GM19238 (cell line): ENCODE results near the gene DNAI2.

Source experiments
- DNase-seq: peaks from one replicate; pipeline ENCODE4 v3.0.0; 2011; ENCODE audit warnings: low spot score; ENCODE audit not compliant: insufficient read length

DNAI2 gene

GRCh38 chr17:74360899-74361229, 86.8 kb downstream of the DNAI2 start:
- no peak for DNase-seq

DNA sequence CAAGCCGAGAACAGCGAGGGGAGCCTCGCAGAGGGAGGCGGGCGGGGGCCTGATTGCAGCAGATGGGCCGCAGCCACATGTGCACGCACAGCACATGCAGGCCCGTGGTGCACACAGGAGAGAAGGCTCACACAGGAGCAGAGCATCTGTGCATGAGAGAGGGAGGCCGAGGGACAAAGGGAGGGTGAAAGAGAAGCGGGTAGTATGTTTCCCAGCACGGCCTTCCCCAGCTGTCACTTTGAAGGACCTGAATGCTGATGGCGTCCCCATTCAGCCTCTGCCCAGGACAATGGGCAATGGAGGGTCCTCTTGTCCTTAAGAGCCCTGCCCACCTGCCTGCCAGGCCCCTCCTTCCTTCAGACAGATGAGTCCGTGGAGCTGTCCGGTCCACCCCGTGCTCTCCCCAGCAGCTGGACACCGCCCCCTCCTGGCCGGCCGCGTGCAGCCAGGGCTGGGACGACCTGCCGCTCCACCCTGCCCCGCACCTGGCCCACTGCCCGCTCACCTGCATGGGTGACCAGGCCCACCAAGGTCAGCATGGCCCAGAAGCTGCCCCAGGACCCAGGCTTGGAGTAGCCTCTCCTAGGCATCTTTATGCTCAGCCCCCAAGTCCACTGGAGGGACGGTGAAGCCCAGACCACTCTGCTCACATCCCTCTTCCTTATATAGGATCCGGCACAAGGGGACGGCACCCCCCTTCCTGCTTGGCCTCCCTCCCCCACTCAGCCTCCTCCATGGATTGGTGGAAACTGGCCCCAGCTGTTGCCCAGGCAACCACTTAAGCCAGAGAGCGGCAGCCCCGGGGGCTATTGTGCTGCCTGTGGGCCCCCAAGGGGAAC, 87.4 kb downstream of the DNAI2 start, which contains the start of gene BTBD17:
Gene BTBD17 (minus strand): TSS at position 639 of the 839 bp plus-strand sequence. CDS start 49 bp downstream, at position 590.
- DNase-seq = no peak

- no peak for DNase-seq
These were observed 88.0 kb downstream of the DNAI2 start for GRCh38 chr17:74362069-74362405.

DNA sequence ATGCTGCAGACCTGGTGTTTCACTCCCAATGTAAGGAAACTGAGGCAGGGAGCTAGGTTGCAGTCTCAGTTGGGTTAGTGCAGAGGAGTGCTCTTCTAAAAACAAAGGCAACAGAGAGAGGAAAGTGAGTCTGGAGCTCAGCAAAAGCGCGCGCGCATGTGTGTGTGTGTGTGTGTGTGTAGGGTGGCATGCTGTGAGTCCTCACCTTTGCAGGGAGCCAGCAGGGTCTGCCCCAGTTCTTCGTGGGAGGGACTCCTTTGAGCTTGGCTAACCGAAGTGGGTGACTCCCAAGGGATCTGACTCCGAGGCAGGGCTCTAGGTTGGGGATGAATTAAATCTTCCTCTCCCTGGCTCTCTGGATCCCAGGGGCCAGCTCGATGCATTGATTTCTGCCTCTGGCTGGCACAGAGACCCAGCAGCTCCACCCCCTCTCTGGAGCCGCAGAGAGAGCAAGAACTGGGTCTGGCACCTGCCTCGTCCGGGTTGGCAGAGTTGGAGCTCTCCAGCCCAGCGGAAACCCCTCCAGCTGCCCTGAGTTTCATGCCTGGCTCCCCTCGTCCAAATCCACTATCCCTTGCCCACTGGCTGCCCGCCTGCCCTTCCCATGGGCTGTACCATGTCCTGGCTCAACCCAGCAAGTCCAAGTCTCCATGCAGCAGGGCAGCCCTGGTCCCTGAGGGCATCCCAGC, 88.9 kb downstream of the DNAI2 start:
- no peak for DNase-seq
